Measurements from ENCODE around the gene ZNF446.
"Not testable (repeated sequence)": the region's sequence is repeated elsewhere in the genome, so short reads cannot be mapped to it uniquely, and the experiment has no call there.

Gene ZNF446

GRCh38 chr19:58460039-58460438, 16.1 kb upstream of the ZNF446 start:
- H3K36me3 Mint-ChIP-seq = peaks cover 6% of the 10 kb centered on the region
- no peaks in the 10 kb centered on the region for H3K4me1 Mint-ChIP-seq (ENCODE audit: low read depth)
- no peaks in the 10 kb centered on the region for H3K27me3 Mint-ChIP-seq
- H3K4me3 Mint-ChIP-seq = no peak overlapping the region
- no peaks in the 10 kb centered on the region for H3K9me3 Mint-ChIP-seq (ENCODE audit: low read depth)
- no peak overlapping the region for H3K27ac Mint-ChIP-seq

GRCh38 chr19:58466089-58466759, 9.9 kb upstream of the ZNF446 start:
- Mint-ChIP-seq H3K4me3 (peak overlapping the region; percentile 90), H3K9me3 (ENCODE audit: low read depth) (no peaks in the 10 kb centered on the region), H3K27ac (no peak overlapping the region), H3K4me1 (ENCODE audit: low read depth) (peaks cover 21% of the 10 kb centered on the region), H3K36me3 (no peaks in the 10 kb centered on the region), H3K27me3 (no peaks in the 10 kb centered on the region)

GRCh38 chr19:58466760-58467589, 9.2 kb upstream of the ZNF446 start, which contains the start of gene ZNF324:
TSS of gene ZNF324 (plus strand) at chr19:58467080. CDS start at chr19:58469186, 2,106 bp downstream.
- Mint-ChIP-seq H3K4me3 (peak within 1 kb of the TSS; percentile 90), H3K27me3 (no peaks in the 10 kb centered on the region), H3K36me3 (no peaks in the 10 kb centered on the region), H3K27ac (peak within 1 kb of the TSS; percentile 76), H3K9me3 (ENCODE audit: low read depth) (no peaks in the 10 kb centered on the region), H3K4me1 (ENCODE audit: low read depth) (peaks cover 21% of the 10 kb centered on the region)

GRCh38 chr19:58468216-58468839, 7.8 kb upstream of the ZNF446 start:
- H3K27ac Mint-ChIP-seq = peak overlapping the region; percentile 76
- H3K36me3 Mint-ChIP-seq = no peaks in the 10 kb centered on the region
- H3K27me3 Mint-ChIP-seq = no peaks in the 10 kb centered on the region
- peak overlapping the region; percentile 90 for H3K4me3 Mint-ChIP-seq
- H3K9me3 Mint-ChIP-seq (ENCODE audit: low read depth) = no peaks in the 10 kb centered on the region
- peaks cover 21% of the 10 kb centered on the region for H3K4me1 Mint-ChIP-seq (ENCODE audit: low read depth)

- H3K36me3 Mint-ChIP-seq = no peaks in the 10 kb centered on the region
- no peaks in the 10 kb centered on the region for H3K27me3 Mint-ChIP-seq
- H3K9me3 Mint-ChIP-seq (ENCODE audit: low read depth) = no peaks in the 10 kb centered on the region
- no peak overlapping the region for H3K27ac Mint-ChIP-seq
- H3K4me3 Mint-ChIP-seq = peak overlapping the region; percentile 90
- H3K4me1 Mint-ChIP-seq (ENCODE audit: low read depth) = peaks cover 21% of the 10 kb centered on the region
Observed at GRCh38 chr19:58469241-58470013, 6.7 kb upstream of the ZNF446 start.

GRCh38 chr19:58470837-58471543, 5.2 kb upstream of the ZNF446 start:
- H3K27me3 Mint-ChIP-seq; H3K4me3 Mint-ChIP-seq; H3K27ac Mint-ChIP-seq; H3K9me3 Mint-ChIP-seq (ENCODE audit: low read depth); H3K36me3 Mint-ChIP-seq: not testable (repeated sequence)
- H3K4me1 Mint-ChIP-seq (ENCODE audit: low read depth) = peaks cover 25% of the 10 kb centered on the region

GRCh38 chr19:58471736-58472135, 4.4 kb upstream of the ZNF446 start:
- Mint-ChIP-seq H3K36me3 (no peaks in the 10 kb centered on the region), H3K4me1 (ENCODE audit: low read depth) (peaks cover 26% of the 10 kb centered on the region), H3K27me3 (no peaks in the 10 kb centered on the region), H3K27ac (no peak overlapping the region), H3K9me3 (ENCODE audit: low read depth) (no peaks in the 10 kb centered on the region), H3K4me3 (no peak overlapping the region)

- peaks cover 16% of the 10 kb centered on the region for H3K4me1 Mint-ChIP-seq (ENCODE audit: low read depth)
- no peaks in the 10 kb centered on the region for H3K27me3 Mint-ChIP-seq
- H3K9me3 Mint-ChIP-seq (ENCODE audit: low read depth) = no peaks in the 10 kb centered on the region
- no peaks in the 10 kb centered on the region for H3K36me3 Mint-ChIP-seq
- no peak overlapping the region for H3K27ac Mint-ChIP-seq
- peak overlapping the region; percentile 46 for H3K4me3 Mint-ChIP-seq
Observed at GRCh38 chr19:58473775-58474174, 2.4 kb upstream of the ZNF446 start.

GRCh38 chr19:58474291-58474996, 1.7 kb upstream of the ZNF446 start:
- H3K36me3 Mint-ChIP-seq = peaks cover 2% of the 10 kb centered on the region

GRCh38 chr19:58474997-58475713, 997 bp upstream of the ZNF446 start:
- peaks cover 11% of the 10 kb centered on the region for H3K4me1 Mint-ChIP-seq (ENCODE audit: low read depth)
- H3K27ac Mint-ChIP-seq = peak overlapping the region; percentile 95
- no peaks in the 10 kb centered on the region for H3K27me3 Mint-ChIP-seq
- peak overlapping the region; percentile 92 for H3K4me3 Mint-ChIP-seq
- H3K9me3 Mint-ChIP-seq (ENCODE audit: low read depth) = no peaks in the 10 kb centered on the region
- H3K36me3 Mint-ChIP-seq = peaks cover 2% of the 10 kb centered on the region

More at GRCh38 chr19:58474291-58474996, 1.7 kb upstream of the ZNF446 start:
- H3K9me3 Mint-ChIP-seq (ENCODE audit: low read depth) = no peaks in the 10 kb centered on the region
- peaks cover 11% of the 10 kb centered on the region for H3K4me1 Mint-ChIP-seq (ENCODE audit: low read depth)
- peak overlapping the region; percentile 46 for H3K4me3 Mint-ChIP-seq
- no peaks in the 10 kb centered on the region for H3K27me3 Mint-ChIP-seq
- peak overlapping the region; percentile 7 for H3K27ac Mint-ChIP-seq

GRCh38 chr19:58476498-58477015, 405 bp downstream of the ZNF446 start:
- no peaks in the 10 kb centered on the region for H3K9me3 Mint-ChIP-seq (ENCODE audit: low read depth)
- no peaks in the 10 kb centered on the region for H3K27me3 Mint-ChIP-seq
- H3K4me1 Mint-ChIP-seq (ENCODE audit: low read depth) = peaks cover 11% of the 10 kb centered on the region
- peak overlapping the region; percentile 92 for H3K4me3 Mint-ChIP-seq
- H3K27ac Mint-ChIP-seq = peak overlapping the region; percentile 94
- H3K36me3 Mint-ChIP-seq = peaks cover 2% of the 10 kb centered on the region

GRCh38 chr19:58477130-58477529, 978 bp downstream of the ZNF446 start:
- Mint-ChIP-seq H3K36me3 (peaks cover 2% of the 10 kb centered on the region), H3K4me1 (ENCODE audit: low read depth) (peaks cover 11% of the 10 kb centered on the region), H3K27ac (peak overlapping the region; percentile 94), H3K9me3 (ENCODE audit: low read depth) (no peaks in the 10 kb centered on the region), H3K4me3 (peak overlapping the region; percentile 92), H3K27me3 (no peaks in the 10 kb centered on the region)

GRCh38 chr19:58477871-58478270, 1.7 kb downstream of the ZNF446 start:
- no peak overlapping the region for H3K4me3 Mint-ChIP-seq
- no peaks in the 10 kb centered on the region for H3K9me3 Mint-ChIP-seq (ENCODE audit: low read depth)
- no peak overlapping the region for H3K27ac Mint-ChIP-seq
- peaks cover 11% of the 10 kb centered on the region for H3K4me1 Mint-ChIP-seq (ENCODE audit: low read depth)
- no peaks in the 10 kb centered on the region for H3K27me3 Mint-ChIP-seq
- peaks cover 2% of the 10 kb centered on the region for H3K36me3 Mint-ChIP-seq
